HUES48 (cell line): ENCODE measurements around the gene ICOS.

Experiments
- H3K27ac ChIP-seq: one replicate; pipeline ENCODE4 v1.7.0; 2013; ENCODE audit warnings: low read depth, low read length, inconsistent platforms
- H3K27me3 ChIP-seq: 2 replicates; pipeline ENCODE4 v1.6.1; 2013; ENCODE audit warnings: mild to moderate bottlenecking, low read length; ENCODE audit not compliant: control insufficient read depth, insufficient read depth
- H3K36me3 ChIP-seq: 2 replicates; pipeline ENCODE4 v1.6.1; 2013; ENCODE audit warnings: low read length; ENCODE audit not compliant: control insufficient read depth, insufficient read depth
- H3K4me1 ChIP-seq: 2 replicates; pipeline ENCODE4 v1.6.1; 2013; ENCODE audit warnings: mild to moderate bottlenecking, low read length; ENCODE audit not compliant: control insufficient read depth, insufficient read depth
- H3K4me3 ChIP-seq: 2 replicates; pipeline ENCODE4 v1.5.1; 2013; ENCODE audit warnings: mild to moderate bottlenecking, low read depth, low read length
- H3K9ac ChIP-seq: 2 replicates; pipeline ENCODE4 v1.6.1; 2013; ENCODE audit warnings: mild to moderate bottlenecking, low read depth, low read length, moderate library complexity
- H3K9me3 ChIP-seq: 2 replicates; pipeline ENCODE4 v1.6.1; 2013; ENCODE audit warnings: low read length; ENCODE audit not compliant: control insufficient read depth, insufficient read depth

The ICOS gene

GRCh38 chr2:204010628-204011560 lies 74.3 kb downstream of the ICOS start:
- H3K27ac ChIP-seq: no peak overlapping the region

More at GRCh38 chr2:204010628-204011560, 74.3 kb downstream of the ICOS start:
- Histone ChIP-seq H3K36me3 (no peaks in the 10 kb centered on the region), H3K9me3 (no peaks in the 10 kb centered on the region), H3K4me1 (no peaks in the 10 kb centered on the region), H3K9ac (no peak overlapping the region), H3K4me3 (no peak overlapping the region), H3K27me3 (no peaks in the 10 kb centered on the region)
